GM18526 (cell line): ENCODE measurements around the gene GLTP.

Experiments
- POLR2A ChIP-seq: IDR thresholded peaks from 3 replicates; pipeline ENCODE4 v1.6.1; 2011; ENCODE audit not compliant: insufficient read length; ENCODE audit errors: extremely low read depth

The GLTP gene

GRCh38 chr12:109868182-109869051, 11.9 kb downstream of the GLTP start:
- TF ChIP-seq POLR2A = no peak

GRCh38 chr12:109864916-109865315, 15.4 kb downstream of the GLTP start:
- TF ChIP-seq POLR2A = no peak

DNA sequence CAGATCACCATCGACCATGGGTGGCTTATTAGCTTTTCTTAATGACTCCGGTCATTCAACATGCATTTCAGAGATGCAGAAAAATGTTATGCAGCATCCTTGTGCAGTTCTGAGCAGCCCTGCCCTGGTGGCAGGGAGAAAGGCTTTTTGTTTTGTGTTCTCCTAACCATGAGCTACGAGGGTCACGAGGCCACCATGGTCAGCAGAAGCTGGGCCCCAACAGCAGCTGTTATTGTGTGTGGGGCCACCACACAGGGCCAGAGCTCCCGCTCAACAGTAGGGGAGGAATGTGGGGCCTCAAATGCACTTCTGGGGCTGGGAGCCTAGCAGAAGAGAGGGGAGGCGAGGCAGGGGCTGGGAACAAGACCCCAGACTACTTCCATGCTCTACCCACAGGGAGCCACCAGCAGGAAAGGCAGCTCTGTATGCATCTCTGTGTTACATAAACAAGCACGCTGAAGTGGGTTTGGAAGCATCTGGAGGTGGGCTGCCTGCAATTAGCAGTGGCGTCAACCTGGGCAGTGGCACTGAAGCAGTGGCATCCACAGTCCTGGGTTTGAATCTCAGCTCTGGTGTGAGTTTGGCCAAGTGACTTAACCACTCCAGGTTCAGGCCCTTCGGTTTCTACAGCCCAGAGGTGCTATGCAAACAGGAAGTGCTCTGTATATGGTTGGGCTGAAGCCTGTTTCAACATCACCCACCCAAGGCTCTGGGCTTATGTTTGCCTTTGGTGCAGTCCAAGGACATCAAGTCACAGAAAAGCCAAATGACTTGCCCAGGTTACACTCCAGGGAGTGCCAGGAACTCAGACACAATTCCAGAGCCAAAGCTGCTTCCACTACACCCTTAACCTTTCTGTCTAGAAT, 16.3 kb downstream of the GLTP start:
- no peak for TF ChIP-seq POLR2A

DNA sequence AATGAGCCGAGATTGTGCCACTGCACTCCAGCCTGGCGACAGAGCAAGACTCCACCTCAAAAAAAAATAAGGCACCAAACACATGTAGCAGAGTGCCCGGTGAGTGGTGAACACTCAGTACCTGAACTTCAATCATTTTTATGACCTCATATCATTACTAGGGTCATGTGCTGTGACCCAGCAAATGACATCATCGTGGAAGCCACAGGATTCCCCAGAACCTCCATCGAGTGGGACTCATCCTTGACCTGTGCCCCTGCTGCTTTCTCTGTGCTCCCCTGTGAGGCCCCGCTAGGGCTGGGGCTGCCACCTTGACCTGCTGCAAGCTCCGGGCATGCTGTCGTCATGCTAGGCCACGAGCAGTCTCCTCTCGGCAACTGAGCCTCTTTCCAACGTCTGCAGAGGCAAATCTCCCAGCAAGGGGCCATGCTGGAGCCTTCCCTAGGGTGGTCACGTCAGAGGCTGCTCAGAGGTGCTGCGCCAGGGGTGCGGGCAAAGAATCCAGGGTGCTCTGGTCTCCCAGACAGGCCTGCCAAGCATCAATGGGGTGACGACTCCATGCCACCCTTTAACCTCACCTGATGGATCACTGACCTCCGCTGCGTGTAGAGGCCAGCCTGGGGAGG, 18.5 kb downstream of the GLTP start:
- TF ChIP-seq POLR2A = no peak

- TF ChIP-seq POLR2A = no peak
Observed at GRCh38 chr12:109860977-109861376, 19.4 kb downstream of the GLTP start.

DNA sequence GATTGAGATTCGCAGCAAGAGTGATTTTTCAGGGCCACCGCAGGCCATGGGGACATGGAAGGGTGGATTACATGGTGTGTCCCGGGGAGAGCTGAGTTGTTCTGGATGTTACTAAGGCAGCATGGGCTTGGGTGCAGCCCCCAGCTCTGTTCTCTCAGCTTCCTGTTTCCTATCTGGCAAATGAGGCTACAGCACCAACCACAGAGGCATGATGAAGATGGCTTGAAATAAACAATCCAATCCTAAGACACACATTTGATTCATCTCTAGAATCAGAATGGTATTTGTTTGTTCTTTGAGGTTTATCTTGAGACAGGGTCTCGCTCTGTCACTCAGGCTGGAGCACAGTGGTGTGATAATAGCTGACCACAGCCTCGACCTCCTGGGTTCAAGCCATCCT, 21.6 kb downstream of the GLTP start:
- no peak for TF ChIP-seq POLR2A

GRCh38 chr12:109857715-109858114, 22.6 kb downstream of the GLTP start:
- no peak for TF ChIP-seq POLR2A

DNA sequence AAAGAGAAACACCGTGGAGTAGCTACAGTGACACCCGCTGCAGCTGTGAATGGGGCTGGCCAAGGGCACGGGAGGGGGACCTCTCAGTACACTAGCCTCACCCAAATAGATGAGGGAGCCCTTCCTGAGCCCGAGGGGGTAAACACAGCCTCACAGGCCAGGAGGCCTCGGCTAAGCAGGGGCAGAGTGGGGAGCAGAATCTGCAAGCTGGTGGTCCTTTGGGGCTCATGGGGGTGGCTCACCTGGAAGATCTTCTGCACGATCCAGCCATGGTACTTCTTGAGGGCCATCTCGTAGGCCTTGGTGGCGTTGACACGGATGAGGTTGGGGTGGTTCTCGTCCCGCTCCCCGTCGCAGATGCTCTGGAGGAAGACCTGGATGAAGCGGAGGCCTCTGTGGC, 25.0 kb downstream of the GLTP start:
- TF ChIP-seq POLR2A = no peak

DNA sequence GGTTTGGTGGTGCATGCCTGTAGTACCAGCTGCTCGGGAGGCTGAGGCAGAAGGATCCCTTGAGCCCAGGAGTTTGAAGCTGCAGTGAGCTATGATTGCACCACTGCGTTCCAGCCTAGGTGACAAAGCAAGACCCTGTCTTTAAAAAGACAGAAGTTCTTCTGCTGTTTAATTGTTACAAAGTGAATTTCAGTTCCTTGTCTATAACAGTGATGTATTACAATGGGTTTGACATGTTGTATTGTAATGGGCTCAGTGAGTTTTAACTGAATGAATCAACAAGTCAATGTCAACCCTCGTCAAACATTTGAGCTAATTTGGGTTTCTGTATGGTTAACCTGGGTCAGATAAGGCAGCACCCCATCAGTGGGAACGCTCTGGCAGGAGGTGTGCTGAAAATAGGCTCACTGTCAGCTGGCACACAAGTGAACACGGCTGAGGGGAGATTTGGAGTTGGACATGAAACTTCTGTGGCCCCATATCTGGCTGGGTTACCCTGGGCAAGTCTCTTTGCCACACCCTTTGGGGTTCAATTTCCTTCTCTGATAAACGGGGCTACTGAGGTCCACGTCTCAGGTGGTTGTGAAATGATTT, 33.1 kb downstream of the GLTP start:
- no peak for TF ChIP-seq POLR2A

DNA sequence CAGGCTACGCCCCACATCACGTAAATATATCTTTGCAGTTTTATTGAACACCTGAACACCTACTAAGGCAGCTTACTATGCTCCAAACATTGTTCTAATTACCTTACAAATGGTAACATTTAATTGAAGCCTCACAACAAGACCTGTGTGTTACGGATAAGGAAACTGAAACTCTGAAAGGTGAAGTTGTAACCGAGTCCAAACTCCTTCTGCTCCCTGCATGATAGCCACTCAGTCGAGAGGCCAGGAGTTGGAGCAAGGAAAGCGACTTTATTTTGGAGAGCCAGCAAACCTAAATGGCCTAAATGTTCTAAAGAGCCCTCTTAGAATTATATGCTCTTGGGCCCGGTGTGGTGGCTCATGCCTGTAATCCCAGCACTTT, 34.5 kb downstream of the GLTP start:
- TF ChIP-seq POLR2A = no peak

GRCh38 chr12:109844983-109845823, 35.1 kb downstream of the GLTP start:
- TF ChIP-seq POLR2A = no peak

DNA sequence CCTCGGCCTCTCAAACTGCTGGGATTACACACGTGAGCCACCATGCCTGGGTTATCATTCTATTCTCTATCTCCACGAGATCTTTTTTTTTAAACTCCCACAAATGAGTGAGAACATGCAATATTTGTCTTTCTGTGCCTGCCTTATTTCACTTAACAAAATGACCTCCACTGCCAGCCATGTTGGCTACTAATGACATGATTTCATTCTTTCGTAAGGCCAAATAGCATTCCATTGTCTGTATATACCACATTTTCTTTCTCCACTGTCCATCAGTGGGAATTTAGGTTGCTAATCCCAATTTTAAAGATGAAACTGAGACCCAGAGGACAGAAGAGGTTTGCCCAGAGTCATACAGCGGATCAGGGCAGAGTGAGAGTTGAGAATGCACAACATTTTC, 36.2 kb downstream of the GLTP start:
- no peak for TF ChIP-seq POLR2A

GRCh38 chr12:109842021-109842420, 38.3 kb downstream of the GLTP start:
- TF ChIP-seq POLR2A = no peak

DNA sequence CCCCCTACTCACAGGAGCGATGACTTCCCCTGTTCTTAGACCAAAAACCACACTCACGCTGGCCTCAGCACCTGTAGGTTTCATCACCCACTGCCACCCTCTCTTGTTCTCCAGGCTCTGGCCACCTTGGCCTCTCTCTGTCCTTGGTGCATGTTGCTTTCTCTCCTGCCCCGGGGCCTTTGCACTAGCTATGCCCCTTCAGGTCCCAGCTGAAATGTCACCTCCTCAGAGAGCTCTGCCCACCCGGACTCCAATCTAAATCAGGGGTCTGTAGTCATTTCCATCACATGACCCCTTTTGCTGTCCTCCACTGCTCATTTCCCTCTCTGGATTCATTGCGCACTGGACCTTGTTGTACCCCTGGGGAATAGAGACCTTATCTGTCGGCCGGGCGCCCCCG, 39.0 kb downstream of the GLTP start:
- TF ChIP-seq POLR2A = no peak

GRCh38 chr12:109840305-109841074, 39.9 kb downstream of the GLTP start:
- TF ChIP-seq POLR2A = no peak
